HG03571 (cell line): ENCODE measurements around the gene PCDHA1.
"Not testable (repeated sequence)": the region's sequence is repeated elsewhere in the genome, so short reads cannot be mapped to it uniquely, and the experiment has no call there.

Experiments used
- ATAC-seq: cut with Tn5 transposase; IDR thresholded peaks from one replicate; pipeline ENCODE4 v1.9.1; 2021; ENCODE audit not compliant: unreplicated experiment

The PCDHA1 gene

GRCh38 chr5:140785905-140786686 lies at the start of gene PCDHA1:
TSS of gene PCDHA1 (plus strand) at chr5:140786140.
- ATAC-seq = no peak

GRCh38 chr5:140737486-140737885 lies 48.5 kb upstream of the PCDHA1 start:
- no peak for ATAC-seq

- no peak for ATAC-seq
Observed at GRCh38 chr5:140741967-140742366, 44.0 kb upstream of the PCDHA1 start.

- no peak for ATAC-seq
Observed at GRCh38 chr5:140753561-140753960, 32.4 kb upstream of the PCDHA1 start.

- no peak for ATAC-seq
Observed at GRCh38 chr5:140764177-140764973, 21.6 kb upstream of the PCDHA1 start.

- no peak for ATAC-seq
Observed at GRCh38 chr5:140767444-140767843, 18.5 kb upstream of the PCDHA1 start.

- ATAC-seq = no peak
Observed at GRCh38 chr5:140780512-140780911, 5.4 kb upstream of the PCDHA1 start.

GRCh38 chr5:140787422-140787821 lies 1.5 kb downstream of the PCDHA1 start:
- not testable (repeated sequence) for ATAC-seq

- ATAC-seq = not testable (repeated sequence)
Observed at GRCh38 chr5:140787849-140788504, 2.0 kb downstream of the PCDHA1 start.

GRCh38 chr5:140791089-140791488 lies 5.1 kb downstream of the PCDHA1 start:
- ATAC-seq = no peak

GRCh38 chr5:140794595-140795258 lies 8.8 kb downstream of the PCDHA1 start, which contains the start of gene PCDHA2:
TSS of gene PCDHA2 (plus strand) at chr5:140794852.
- ATAC-seq = no peak

GRCh38 chr5:140795259-140795641 lies 9.3 kb downstream of the PCDHA1 start:
- ATAC-seq = no peak

GRCh38 chr5:140796072-140796717 lies 10.3 kb downstream of the PCDHA1 start:
- not testable (repeated sequence) for ATAC-seq

- no peak for ATAC-seq
Observed at GRCh38 chr5:140796718-140797095, 10.8 kb downstream of the PCDHA1 start.

GRCh38 chr5:140800816-140801493 lies 15.0 kb downstream of the PCDHA1 start, which contains the start of gene PCDHA3:
TSS of gene PCDHA3 (plus strand) at chr5:140801057.
- no peak for ATAC-seq

- ATAC-seq = no peak
Observed at GRCh38 chr5:140801494-140801841, 15.5 kb downstream of the PCDHA1 start.

- not testable (repeated sequence) for ATAC-seq
Observed at GRCh38 chr5:140802381-140802780, 16.4 kb downstream of the PCDHA1 start.

- ATAC-seq = no peak
Observed at GRCh38 chr5:140802781-140803271, 16.9 kb downstream of the PCDHA1 start.

- no peak for ATAC-seq
Observed at GRCh38 chr5:140806834-140807775, 21.2 kb downstream of the PCDHA1 start, which contains the start of gene PCDHA4. TSS of gene PCDHA4 (plus strand) at chr5:140807068.
